ENCODE measurements around the gene COLEC12. TPM values are rescaled to one million over a fixed set of nuclear protein-coding genes. Genes with fewer than 3 reads are reported as not detected.

Gene COLEC12
- total RNA-seq, 4 donors from 2014 or later: 20.9 to 75.1 (median 50.4) TPM

DNA sequence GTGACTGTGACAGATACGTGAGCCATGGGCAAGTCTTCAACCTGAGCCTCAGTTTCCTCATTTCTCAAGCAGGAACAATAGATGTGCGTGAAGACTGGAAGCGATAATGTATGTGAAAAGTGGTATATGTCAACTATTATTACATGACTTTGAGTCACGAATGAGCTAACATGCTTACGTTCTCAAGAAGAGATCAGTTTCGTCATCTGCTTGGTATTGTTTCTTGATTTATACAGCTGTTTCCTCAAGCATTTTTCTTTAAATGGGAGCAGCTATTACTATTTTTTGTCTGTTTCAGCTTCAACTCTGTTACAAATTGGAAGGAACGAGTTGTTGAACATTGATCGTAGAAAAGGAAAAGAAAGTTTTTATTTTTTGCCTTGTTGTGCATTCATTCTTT lies 184.1 kb downstream of the COLEC12 start:
- TF ChIP-seq, protein P1, sequence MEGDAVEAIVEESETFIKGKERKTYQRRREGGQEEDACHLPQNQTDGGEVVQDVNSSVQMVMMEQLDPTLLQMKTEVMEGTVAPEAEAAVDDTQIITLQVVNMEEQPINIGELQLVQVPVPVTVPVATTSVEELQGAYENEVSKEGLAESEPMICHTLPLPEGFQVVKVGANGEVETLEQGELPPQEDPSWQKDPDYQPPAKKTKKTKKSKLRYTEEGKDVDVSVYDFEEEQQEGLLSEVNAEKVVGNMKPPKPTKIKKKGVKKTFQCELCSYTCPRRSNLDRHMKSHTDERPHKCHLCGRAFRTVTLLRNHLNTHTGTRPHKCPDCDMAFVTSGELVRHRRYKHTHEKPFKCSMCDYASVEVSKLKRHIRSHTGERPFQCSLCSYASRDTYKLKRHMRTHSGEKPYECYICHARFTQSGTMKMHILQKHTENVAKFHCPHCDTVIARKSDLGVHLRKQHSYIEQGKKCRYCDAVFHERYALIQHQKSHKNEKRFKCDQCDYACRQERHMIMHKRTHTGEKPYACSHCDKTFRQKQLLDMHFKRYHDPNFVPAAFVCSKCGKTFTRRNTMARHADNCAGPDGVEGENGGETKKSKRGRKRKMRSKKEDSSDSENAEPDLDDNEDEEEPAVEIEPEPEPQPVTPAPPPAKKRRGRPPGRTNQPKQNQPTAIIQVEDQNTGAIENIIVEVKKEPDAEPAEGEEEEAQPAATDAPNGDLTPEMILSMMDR (IDR thresholded peaks at IDR 0.05; ENCODE audit: low read depth): no peak

DNA sequence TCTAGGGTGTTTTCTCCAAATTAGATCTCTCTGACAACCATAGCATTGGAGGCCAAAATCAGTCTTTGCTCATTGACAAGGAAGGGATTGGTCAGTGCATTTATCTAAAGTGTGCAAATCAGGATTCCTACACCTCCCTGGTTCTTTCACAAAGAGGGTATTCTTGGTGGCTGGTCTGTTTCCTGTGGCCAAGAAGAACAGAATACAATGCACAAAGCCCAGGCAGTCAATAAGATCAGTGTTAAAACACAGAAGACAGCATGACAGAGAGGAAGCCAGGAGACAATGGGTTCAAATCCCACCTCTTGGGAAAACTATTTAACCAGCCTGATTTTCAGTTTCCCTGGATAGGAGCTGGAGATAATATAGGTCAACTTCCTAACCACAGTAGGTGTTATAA lies 186.6 kb downstream of the COLEC12 start:
- TF ChIP-seq, protein P1 (IDR thresholded peaks at IDR 0.05; ENCODE audit: low read depth): no peak

DNA sequence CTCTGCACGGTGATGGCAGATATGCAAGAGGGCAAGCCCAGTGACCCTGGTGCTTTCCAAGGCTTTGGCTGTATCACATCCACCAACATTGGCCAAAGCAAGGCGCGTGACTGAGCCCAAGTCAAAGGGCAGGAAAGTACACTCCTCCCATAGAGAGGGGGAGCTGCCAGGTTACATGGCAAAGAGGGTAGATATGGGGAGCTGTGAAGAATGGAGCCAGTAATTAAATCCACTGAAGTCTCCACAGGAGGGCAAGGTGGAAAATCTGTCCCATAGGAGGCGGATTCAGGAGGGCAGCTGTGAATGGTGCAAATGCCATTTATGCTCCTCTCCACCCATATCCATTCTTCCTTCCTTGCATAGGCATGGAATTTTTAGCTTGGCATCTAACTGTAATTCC lies 188.1 kb downstream of the COLEC12 start:
- TF ChIP-seq, protein P1 (IDR thresholded peaks at IDR 0.05; ENCODE audit: low read depth): no peak

DNA sequence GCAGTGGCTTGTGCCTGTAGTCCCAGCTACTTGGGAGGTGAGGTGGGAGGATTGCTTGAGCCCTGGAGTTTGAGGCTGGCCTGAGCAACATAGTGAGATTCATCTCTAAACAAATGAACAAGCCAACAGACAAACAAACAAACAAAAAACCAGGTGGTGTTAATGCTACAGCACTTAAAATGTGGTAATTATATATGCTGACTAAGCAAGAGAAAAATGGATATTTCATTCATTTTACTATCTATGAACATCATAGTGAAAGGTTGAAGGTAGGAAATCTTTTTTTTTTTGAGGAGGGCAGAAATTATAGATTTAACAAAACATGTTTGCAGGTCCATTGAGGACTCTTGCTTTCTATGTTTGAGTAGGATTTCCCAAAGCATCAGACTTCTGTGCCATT lies 190.5 kb downstream of the COLEC12 start:
- TF ChIP-seq, protein P1 (IDR thresholded peaks at IDR 0.05; ENCODE audit: low read depth): no peak

DNA sequence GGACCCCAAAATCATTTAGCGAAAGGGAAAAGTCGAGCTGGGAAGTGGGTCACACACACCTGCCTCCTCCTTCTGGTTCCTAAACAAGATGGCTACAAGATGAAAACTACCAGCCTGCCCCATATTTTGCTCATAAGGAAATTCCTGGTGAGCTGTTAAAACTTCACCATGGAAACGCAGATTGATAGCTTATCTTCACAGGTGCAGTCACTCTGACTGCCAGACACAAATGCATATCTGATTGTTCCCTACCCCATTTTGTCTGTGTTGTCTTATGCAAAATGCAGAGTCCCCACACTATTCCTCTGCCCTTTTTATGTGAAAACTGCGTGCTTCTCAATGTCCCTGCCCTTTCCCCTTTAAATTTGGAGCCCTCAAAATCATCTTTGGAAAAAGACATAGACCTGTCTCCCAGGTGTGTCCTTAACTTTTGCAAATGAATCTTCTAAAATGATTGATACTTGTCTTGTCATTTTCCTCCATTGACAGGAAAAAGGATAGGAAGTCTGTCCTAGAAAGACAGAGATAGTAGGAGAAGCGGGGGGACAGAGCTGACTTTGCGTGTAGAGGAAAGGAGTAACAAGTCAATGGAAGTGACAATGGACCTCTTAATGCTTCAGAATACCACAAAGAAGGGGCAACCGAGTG lies 193.8 kb downstream of the COLEC12 start:
- TF ChIP-seq, protein P1 (IDR thresholded peaks at IDR 0.05; ENCODE audit: low read depth): no peak

DNA sequence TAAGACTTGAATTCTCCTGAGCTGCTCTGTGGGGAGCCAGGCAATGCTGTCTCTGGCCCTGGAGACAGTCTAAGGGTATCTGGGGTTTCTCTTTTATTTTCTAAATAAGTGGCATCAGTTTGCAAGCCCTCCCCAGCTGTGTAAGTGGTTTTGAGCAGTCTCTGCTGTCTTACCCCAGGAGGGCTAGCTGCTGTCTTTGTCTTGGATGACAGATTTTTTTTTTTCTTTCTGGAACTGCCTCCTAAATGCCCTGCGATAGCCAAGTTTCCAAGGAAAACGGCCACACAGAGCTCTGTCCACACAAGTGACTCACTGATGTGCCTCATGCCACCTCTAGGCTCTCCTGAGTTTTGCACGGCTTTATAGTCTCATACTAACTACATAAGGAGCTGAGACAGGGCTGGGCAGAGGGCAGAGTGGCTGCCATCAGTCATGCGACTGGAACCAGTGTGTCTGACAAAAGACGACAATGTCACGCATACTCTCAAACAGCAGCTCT lies 195.4 kb downstream of the COLEC12 start:
- TF ChIP-seq, protein P1 (IDR thresholded peaks at IDR 0.05; ENCODE audit: low read depth): no peak

DNA sequence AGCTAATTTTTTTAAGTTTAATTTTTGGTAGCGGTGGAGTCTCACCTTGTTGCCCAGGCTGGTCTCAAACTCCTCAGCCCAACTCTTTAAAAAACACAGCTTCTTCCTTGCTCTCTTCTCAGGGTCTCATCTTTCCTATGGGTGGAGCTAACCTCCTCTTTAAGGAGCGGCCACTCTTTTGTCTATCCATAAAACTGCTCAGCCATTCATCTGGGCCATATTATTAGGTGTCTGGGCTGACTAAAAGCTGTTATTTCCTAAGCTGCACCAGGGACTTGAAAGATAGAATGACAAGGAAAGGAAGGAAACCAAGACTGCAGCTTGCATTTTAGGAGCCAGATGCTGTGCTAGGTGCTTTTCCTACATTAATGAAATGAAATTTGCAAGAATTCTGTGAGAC lies 196.9 kb downstream of the COLEC12 start:
- TF ChIP-seq, protein P1 (IDR thresholded peaks at IDR 0.05; ENCODE audit: low read depth): no peak
